PC-3 (cell line): Measurements from ENCODE around the gene UBE2G1. TPM values are rescaled to one million over a fixed set of nuclear protein-coding genes. Genes with fewer than 3 reads are reported as not detected.

ENCODE experiments used
- ATAC-seq: fragments of 200-7000 bp; cut with Tn5 transposase; 2 replicates; pipeline ENCODE4 v1.9.1; 2020; ENCODE audit warnings: mild to moderate bottlenecking, moderate library complexity
- BruUV-seq: library from RNA; stranded (reverse); fragments of 400-500 nt; replicated peaks from 2 replicates; lab custom pipeline; 2021; lab: Mats Ljungman, UMichigan
- CTCF ChIA-PET: fragments of 300-600 bp; sonication (Branson Sonifier 250); formaldehyde crosslinking; loops from one replicate; lab custom pipeline; 2022; ENCODE audit warnings: antibody characterized with exemption; lab: Charles Lee
- POLR2A ChIA-PET: fragments of 300-600 bp; sonication (Branson Sonifier 250); formaldehyde crosslinking; loops from one replicate; lab custom pipeline; 2022; ENCODE audit warnings: antibody characterized with exemption; ENCODE audit not compliant: unreplicated experiment; lab: Charles Lee
- DNase-seq: peaks from one replicate; pipeline ENCODE4 v3.0.0-alpha.2; 2015
- H2AFZ ChIP-seq: fragments of 300-600 bp; sonication (generic); 2 replicates; pipeline ENCODE4 v1.6.0; 2016; ENCODE audit warnings: antibody characterized with exemption, low read length
- H3F3A ChIP-seq: fragments of 300-600 bp; sonication (generic); one replicate; pipeline ENCODE4 v1.6.0; 2017; ENCODE audit warnings: antibody characterized with exemption, low read length, control low read depth, mild to moderate bottlenecking; ENCODE audit not compliant: unreplicated experiment
- H3K27ac ChIP-seq: fragments of 300-600 bp; sonication (generic); 2 replicates; pipeline ENCODE4 v1.5.1; 2016; ENCODE audit warnings: mild to moderate bottlenecking, low read length
- H3K27me3 ChIP-seq: fragments of 300-600 bp; sonication (generic); 2 replicates; pipeline ENCODE4 v1.6.1; 2016; ENCODE audit warnings: low read length, mixed read lengths
- H3K36me3 ChIP-seq: fragments of 300-600 bp; sonication (generic); 2 replicates; pipeline ENCODE4 v1.6.1; 2016; ENCODE audit warnings: low read depth, mixed run types, low read length, mixed read lengths
- H3K4me1 ChIP-seq: fragments of 300-600 bp; sonication (generic); 2 replicates; pipeline ENCODE4 v1.5.1; 2016; ENCODE audit warnings: low read length; ENCODE audit not compliant: insufficient read depth
- H3K4me2 ChIP-seq: fragments of 300-600 bp; sonication (generic); 2 replicates; pipeline ENCODE4 v1.6.0; 2016; ENCODE audit warnings: low read length
- H3K4me3 ChIP-seq: fragments of 300-600 bp; sonication (generic); 2 replicates; pipeline ENCODE4 v1.5.1; 2016; ENCODE audit warnings: mild to moderate bottlenecking, low read length, mixed read lengths
- H3K79me2 ChIP-seq: fragments of 300-600 bp; sonication (generic); 2 replicates; pipeline ENCODE4 v1.6.1; 2017; ENCODE audit warnings: low read length, mixed read lengths
- H3K9ac ChIP-seq: fragments of 300-600 bp; sonication (generic); 2 replicates; pipeline ENCODE4 v1.6.0; 2016; ENCODE audit warnings: mild to moderate bottlenecking, low read length
- H3K9me2 ChIP-seq: fragments of 300-600 bp; sonication (generic); replicated peaks from 2 replicates; pipeline ENCODE4 v1.6.1; 2016; ENCODE audit warnings: mixed run types, low read length, mixed read lengths
- H3K9me3 ChIP-seq: fragments of 300-600 bp; sonication (generic); 2 replicates; pipeline ENCODE4 v1.6.1; 2016; ENCODE audit warnings: low read length, mixed read lengths
- H4K20me1 ChIP-seq: fragments of 300-600 bp; sonication (generic); 2 replicates; pipeline ENCODE4 v1.6.1; 2016; ENCODE audit warnings: low read length, mixed read lengths
- EZH2 ChIP-seq: fragments of 300-600 bp; sonication (generic); IDR thresholded peaks from one replicate; pipeline ENCODE4 v1.6.1; 2017; ENCODE audit warnings: antibody characterized with exemption, mild to moderate bottlenecking, low read length; ENCODE audit not compliant: unreplicated experiment
- EZH2phosphoT487 ChIP-seq: fragments of 300-600 bp; sonication (generic); IDR thresholded peaks from 2 replicates; pipeline ENCODE4 v1.6.1; 2018; ENCODE audit warnings: mild to moderate bottlenecking, antibody characterized with exemption, low read length, borderline replicate concordance
- intact Hi-C: fragments of 100-400 bp; cut with micrococcal nuclease; formaldehyde crosslinking; loops from 2 replicates; pipeline ENCODE4 v1.9.0; 2023
- total RNA-seq: library from RNA; depleted of rRNA; stranded (reverse); fragments of >200 nt; gene quantifications from 2 replicates; pipeline ENCODE4 v1.2.3, GENCODE V29; 2014; rRNA removed
- TF ChIP-seq, protein P1 (sequence below): fragments of 300-600 bp; sonication (generic); conservative IDR thresholded peaks from 2 replicates; pipeline ENCODE4 v1.5.1; 2017; ENCODE audit warnings: antibody characterized with exemption, low read depth, mild to moderate bottlenecking, low read length

Gene UBE2G1
- total RNA-seq, 1 experiment from 2014 or later: 35.8 TPM

DNA sequence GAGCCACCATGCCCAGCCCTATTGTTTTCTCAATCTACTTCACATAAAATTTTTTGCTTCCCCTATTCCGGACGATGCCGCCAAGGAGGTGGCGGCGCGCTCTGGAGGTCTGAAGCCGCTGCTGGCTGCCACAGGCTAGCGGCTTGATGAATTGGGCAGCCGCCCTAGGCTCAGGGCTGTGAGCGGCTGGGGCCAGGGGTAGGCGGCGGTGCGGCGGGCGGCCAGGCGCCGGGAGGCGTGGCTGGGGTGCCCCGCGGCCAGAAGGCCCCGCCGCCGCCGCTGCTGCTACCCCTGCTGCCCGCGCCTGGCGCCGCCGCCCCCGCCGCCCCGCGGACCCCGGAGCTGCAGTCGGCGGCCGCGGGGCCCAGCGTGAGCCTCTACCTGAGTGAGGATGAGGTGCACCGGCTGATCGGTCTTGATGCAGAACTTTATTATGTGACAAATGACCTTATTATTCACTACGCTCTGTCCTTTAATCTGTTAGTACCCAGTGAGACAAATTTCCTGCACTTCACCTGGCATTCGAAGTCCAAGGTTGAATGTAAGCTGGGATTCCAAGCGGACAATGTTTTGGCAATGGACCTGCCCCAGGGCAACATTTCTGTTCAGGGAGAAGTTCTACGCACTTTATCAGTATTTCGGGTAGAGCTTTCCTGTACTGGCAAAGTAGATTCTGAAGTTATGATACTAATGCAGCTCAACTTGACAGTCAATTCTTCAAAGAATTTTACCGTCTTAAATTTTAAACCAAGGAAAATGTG, 144.4 kb downstream of the UBE2G1 start:
- H3K9ac ChIP-seq: no peak overlapping the region
- H4K20me1 ChIP-seq: no peaks in the 10 kb centered on the region
- CTCF ChIA-PET: no interaction called here
- no peaks in the 10 kb centered on the region for H3F3A ChIP-seq
- H2AFZ ChIP-seq: no peak overlapping the region
- POLR2A ChIA-PET: no interaction called here
- H3K4me1 ChIP-seq: no peaks in the 10 kb centered on the region
- no TSS peak for BruUV-seq
- H3K27me3 ChIP-seq: no peaks in the 10 kb centered on the region
- DNase-seq (no peak), ATAC-seq (no peak)
- H3K9me3 ChIP-seq: no peaks in the 10 kb centered on the region
- H3K36me3 ChIP-seq: no peaks in the 10 kb centered on the region
- H3K27ac ChIP-seq: no peak overlapping the region
- H3K4me3 ChIP-seq: no peak overlapping the region
- TF ChIP-seq, protein P1, sequence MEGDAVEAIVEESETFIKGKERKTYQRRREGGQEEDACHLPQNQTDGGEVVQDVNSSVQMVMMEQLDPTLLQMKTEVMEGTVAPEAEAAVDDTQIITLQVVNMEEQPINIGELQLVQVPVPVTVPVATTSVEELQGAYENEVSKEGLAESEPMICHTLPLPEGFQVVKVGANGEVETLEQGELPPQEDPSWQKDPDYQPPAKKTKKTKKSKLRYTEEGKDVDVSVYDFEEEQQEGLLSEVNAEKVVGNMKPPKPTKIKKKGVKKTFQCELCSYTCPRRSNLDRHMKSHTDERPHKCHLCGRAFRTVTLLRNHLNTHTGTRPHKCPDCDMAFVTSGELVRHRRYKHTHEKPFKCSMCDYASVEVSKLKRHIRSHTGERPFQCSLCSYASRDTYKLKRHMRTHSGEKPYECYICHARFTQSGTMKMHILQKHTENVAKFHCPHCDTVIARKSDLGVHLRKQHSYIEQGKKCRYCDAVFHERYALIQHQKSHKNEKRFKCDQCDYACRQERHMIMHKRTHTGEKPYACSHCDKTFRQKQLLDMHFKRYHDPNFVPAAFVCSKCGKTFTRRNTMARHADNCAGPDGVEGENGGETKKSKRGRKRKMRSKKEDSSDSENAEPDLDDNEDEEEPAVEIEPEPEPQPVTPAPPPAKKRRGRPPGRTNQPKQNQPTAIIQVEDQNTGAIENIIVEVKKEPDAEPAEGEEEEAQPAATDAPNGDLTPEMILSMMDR: no peak
- no peak for TF ChIP-seq EZH2phosphoT487
- no peak for TF ChIP-seq EZH2
- no peaks in the 10 kb centered on the region for H3K9me2 ChIP-seq
- no peaks in the 10 kb centered on the region for H3K79me2 ChIP-seq
- intact Hi-C loops: no loop called here
- H3K4me2 ChIP-seq: no peak overlapping the region

DNA sequence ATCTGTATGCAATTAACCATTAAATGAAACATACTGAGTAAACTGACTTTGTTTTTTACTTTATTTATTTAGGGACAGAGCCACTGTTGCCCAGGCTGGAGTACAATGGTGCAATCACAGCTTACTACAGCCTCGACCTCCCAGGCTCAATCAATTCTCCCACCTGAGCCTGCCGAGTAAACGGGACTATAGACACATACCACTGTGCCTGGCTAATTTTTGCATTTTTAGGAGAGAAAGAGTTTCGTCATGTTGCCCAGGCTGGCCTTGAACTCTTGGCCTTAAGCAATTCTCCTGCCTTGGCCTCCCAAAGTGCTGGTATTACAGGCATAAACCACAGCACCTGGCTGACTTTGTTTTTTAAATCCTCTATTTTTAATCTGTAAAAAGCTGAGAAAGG, 145.3 kb downstream of the UBE2G1 start:
- DNase-seq (no peak), ATAC-seq (no peak)
- H3K4me2 ChIP-seq: no peak overlapping the region
- no peak overlapping the region for H3K4me3 ChIP-seq
- intact Hi-C loops: no loop called here
- H3K27ac ChIP-seq: no peak overlapping the region
- H3K79me2 ChIP-seq: no peaks in the 10 kb centered on the region
- no peaks in the 10 kb centered on the region for H4K20me1 ChIP-seq
- H3K36me3 ChIP-seq: no peaks in the 10 kb centered on the region; the same call in 1 of the 2 replicates
- CTCF ChIA-PET: no interaction called here
- H3F3A ChIP-seq: no peaks in the 10 kb centered on the region
- no peak overlapping the region for H3K9ac ChIP-seq
- no TSS peak for BruUV-seq
- no peak overlapping the region for H2AFZ ChIP-seq
- no peaks in the 10 kb centered on the region for H3K9me3 ChIP-seq
- POLR2A ChIA-PET: no interaction called here
- no peak for TF ChIP-seq EZH2
- H3K9me2 ChIP-seq: no peaks in the 10 kb centered on the region
- H3K4me1 ChIP-seq: no peaks in the 10 kb centered on the region
- H3K27me3 ChIP-seq: no peaks in the 10 kb centered on the region

DNA sequence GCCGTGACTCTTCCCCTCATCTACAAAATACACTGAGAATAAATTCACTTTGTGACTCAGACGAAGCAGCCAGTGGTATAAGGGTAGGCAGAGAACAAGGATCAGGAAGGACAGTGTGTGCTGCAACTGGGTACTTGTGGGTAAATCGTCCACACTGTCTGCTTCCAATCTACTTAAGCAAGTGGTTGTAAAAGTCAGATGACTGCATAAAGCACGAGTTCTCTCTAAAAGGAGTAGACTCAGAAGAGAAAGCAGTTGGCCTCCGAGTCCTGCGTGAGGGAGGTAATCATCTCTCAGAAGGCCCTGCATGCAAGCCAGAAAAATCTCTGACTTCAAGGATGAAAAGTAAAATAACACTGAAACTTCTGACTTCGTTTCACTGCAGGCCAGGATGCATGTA, 145.8 kb downstream of the UBE2G1 start:
- H4K20me1 ChIP-seq: no peaks in the 10 kb centered on the region
- no peak overlapping the region for H3K9ac ChIP-seq
- H3K79me2 ChIP-seq: no peaks in the 10 kb centered on the region
- H3K9me3 ChIP-seq: no peaks in the 10 kb centered on the region
- ATAC-seq (no peak), DNase-seq (no peak)
- H3K4me3 ChIP-seq: no peak overlapping the region
- H3K4me1 ChIP-seq: no peaks in the 10 kb centered on the region
- H3K4me2 ChIP-seq: no peak overlapping the region
- CTCF ChIA-PET: no interaction called here
- no peak overlapping the region for H3K27ac ChIP-seq
- H3K36me3 ChIP-seq: no peaks in the 10 kb centered on the region; the same call in 1 of the 2 replicates
- POLR2A ChIA-PET: no interaction called here
- no peaks in the 10 kb centered on the region for H3F3A ChIP-seq
- TF ChIP-seq EZH2phosphoT487 (no peak), EZH2 (no peak)
- TF ChIP-seq, protein P1: no peak
- no peaks in the 10 kb centered on the region for H3K9me2 ChIP-seq
- intact Hi-C loops: no loop called here
- no peak overlapping the region for H2AFZ ChIP-seq
- no TSS peak for BruUV-seq
- H3K27me3 ChIP-seq: no peaks in the 10 kb centered on the region

Other genes with a start within 250 kb of the UBE2G1 start
- gene ZZEF1, start 223.6 kb downstream of the UBE2G1 start, total RNA-seq: 19.7 and 22.7 TPM in 2 replicates
- gene CYB5D2, start 223.5 kb downstream of the UBE2G1 start, total RNA-seq: 17.5 and 20.7 TPM in 2 replicates
- 18.5 and 29.4 TPM in 2 replicates for gene ANKFY1, start 102.7 kb downstream of the UBE2G1 start, total RNA-seq
- 0.69 and 2.6 TPM in 2 replicates for gene SPNS3, start 67.3 kb upstream of the UBE2G1 start, total RNA-seq
- gene SPNS2, start 132.2 kb upstream of the UBE2G1 start, total RNA-seq: 2.6 and 7.9 TPM in 2 replicates
- gene MYBBP1A, start 188.7 kb upstream of the UBE2G1 start, total RNA-seq: 155 and 171 TPM in 2 replicates
- not detected in 2 replicates for gene GGT6, start 193.9 kb upstream of the UBE2G1 start, total RNA-seq
- not detected in 2 replicates for gene SMTNL2, start 217.9 kb upstream of the UBE2G1 start, total RNA-seq